Islet precursor cell (in vitro differentiated cells): Measurements from ENCODE around the gene VEZT.

Experiments used
- DNase-seq: peaks from one replicate; pipeline ENCODE4 v3.0.0-alpha.2; 2018

VEZT gene

DNA sequence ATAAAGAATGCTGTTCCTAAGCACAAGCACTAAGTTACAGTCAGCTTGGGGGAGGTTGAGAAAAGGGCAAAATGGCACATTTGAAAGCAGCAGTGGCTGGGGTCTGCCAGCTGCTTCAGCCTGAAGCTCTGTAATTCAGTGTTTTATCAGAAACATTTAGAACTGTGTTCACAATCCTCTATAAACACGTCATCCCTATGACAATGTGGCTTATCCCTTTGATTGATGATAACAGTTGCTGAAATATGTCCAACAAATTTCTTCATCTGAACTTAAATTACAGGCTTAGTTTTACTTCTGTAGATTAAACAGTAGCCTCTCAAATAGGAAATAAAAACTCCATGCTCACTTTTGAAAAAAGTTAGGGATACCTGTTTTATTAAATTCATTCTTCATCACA lies 108.8 kb downstream of the VEZT start:
- no peak for DNase-seq

DNA sequence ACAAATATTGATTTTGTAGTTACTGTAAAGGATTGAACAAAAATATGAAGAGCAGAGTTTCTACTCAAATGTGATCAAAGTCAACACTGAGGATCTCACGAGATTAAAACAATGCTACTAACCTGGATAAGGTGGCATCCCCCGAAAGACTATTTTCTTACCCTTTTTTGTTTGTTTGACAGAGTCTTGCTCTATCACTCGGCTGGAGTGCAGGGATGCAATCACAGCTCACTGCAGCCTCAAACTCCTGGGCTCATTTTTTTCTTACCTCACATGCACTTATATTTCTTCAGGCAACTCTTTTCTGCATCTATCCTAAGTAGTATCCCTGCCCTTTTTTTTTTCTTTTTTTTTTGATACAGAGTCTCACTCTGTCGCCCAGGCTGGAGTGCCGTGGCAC lies 109.2 kb downstream of the VEZT start:
- DNase-seq = no peak

GRCh38 chr12:95328708-95329107 lies 111.1 kb downstream of the VEZT start:
- DNase-seq = no peak

GRCh38 chr12:95335948-95336347 lies 118.3 kb downstream of the VEZT start:
- DNase-seq = no peak

DNA sequence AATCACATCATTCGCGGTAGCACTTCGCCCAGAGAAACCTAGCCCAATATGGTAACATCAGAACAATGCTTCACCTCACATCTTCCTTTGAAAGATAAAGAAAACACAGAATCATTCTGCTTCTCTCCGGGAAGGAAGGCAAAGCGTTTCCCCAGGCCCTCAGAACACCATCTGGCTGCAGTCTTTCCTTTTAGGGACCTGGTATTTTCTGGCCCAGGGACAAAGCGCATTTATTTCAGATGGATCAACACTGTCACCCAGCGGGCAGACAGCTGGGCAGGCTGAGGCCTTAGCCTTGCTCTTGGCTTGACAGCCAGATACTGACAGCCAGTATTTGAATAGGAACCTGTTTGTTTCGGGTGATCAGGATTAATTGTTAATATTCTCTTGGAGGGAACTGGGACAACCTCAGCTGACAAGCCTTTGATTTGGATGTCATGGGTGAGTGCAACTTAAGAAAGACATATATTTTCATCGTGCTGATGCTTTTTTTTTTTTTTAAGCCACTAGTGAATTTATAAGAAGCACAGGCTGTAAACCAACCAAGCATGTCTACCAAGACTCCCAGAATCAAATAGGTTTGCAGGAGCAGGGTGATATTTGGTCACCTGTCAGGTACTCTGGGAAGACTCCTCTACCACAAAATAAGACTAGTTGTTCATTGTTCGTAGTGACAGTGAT lies 118.9 kb downstream of the VEZT start:
- DNase-seq = peak; percentile 95

- DNase-seq = no peak
These were observed 119.5 kb downstream of the VEZT start for GRCh38 chr12:95337146-95337545.

GRCh38 chr12:95339086-95339788 lies 121.6 kb downstream of the VEZT start:
- DNase-seq = no peak

DNA sequence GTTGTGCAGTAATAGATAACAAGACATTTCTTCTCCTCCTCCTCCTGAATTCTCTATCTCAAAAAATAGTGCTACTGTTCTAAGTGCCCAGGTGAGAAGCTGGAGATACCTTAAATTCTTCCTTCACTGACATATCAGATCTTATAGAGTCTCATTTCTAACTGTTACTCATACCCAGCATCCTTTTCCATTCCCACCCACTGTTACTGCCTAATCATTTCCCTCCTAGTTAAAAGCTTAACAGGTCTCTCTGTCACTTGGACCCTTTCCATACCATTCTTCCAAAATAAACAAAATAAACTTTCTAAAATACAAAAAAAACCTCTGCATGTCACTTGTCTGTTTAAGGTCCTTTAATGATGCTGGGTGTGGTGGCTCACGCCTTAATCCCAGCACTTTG lies 124.4 kb downstream of the VEZT start:
- DNase-seq = no peak

DNA sequence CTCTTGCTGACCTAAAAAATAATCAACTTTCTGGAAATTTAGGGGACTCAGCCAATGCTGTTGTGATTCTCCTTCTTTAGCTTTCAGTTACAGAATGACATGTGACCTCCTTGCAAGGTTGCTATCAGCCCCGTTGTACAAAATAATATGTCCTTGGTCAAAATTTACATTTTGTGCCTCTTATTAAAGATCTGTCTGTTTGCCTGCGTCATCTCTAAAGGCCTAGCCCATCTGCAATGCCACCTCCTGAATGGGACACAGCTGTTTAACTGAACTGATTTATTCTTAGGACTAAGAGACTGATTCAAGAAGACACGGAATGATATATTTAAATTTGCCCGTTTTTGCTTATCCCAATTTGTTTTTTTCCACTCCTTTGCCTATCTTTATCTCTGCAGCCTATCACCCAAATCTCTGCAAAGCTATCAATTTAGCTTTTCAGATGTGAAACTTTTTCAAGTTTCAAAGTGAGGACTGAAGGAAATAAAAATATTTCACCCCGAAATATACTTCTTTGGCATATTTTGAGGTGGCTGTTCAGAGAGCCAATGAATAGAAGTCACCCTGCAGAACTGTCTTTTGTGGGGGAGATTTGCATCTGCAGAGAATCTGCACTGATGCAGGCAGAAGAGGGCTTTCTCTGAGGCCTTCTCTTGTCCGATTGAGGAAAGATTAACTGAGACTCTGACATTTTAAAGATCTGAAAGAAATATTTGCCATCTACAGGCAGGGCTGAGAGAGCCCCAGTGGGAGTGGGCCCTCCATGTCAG lies 126.0 kb downstream of the VEZT start:
- DNase-seq = no peak

DNA sequence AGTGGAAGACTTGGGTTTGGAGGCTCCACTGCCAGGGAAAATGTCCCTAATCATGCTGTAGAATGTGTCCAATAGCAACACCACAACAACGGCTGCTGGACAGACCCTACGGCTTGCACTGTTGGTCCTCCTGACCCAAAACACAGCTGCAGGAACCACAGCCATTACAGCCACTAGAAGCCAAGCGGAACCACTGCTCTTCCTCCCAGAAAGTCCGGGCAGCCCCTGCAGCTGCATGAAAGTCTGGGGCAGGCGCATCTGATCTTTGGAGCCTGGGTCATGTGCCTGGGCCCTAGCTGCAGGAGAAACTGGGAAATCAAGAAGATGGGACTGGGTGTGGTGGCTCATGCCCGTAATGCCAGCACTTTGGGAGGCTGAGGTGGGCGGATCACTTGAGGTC lies 131.7 kb downstream of the VEZT start:
- DNase-seq = no peak

DNA sequence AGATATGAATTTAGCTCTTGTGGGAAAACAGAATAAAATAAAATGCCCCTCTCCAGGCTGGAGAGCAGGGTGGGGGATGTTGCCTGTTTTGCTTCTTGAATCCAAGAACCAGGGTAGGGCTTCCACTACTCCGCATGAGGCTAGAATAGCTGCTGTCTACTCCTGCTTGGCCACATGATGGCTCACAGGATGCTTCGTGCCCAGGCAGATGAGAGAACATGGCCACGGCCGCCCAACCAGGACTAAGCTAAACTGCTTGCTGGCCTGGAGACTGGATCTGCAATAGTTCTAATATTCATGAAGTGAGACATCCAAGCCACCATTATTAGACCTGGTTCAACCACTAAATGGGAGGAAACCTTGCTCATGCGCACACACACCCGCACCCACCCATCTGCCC lies 134.1 kb downstream of the VEZT start:
- DNase-seq = no peak
